H9 (cell line): ENCODE measurements around the gene HOXA7. TPM values are rescaled to one million over a fixed set of nuclear protein-coding genes. Genes with fewer than 3 reads are reported as not detected.

Experiments
- DNase-seq: peaks from one replicate; pipeline ENCODE4 v3.0.0-alpha.2; 2017
- H2AFZ ChIP-seq: one replicate; pipeline ENCODE4 v1.6.1; 2013; ENCODE audit warnings: mild to moderate bottlenecking, low read length, control low read depth, moderate library complexity
- H2AK5ac ChIP-seq: 2 replicates; pipeline ENCODE4 v1.6.1; 2013; ENCODE audit warnings: low read length, control low read depth, mixed read lengths; ENCODE audit not compliant: insufficient read length
- H2BK120ac ChIP-seq: one replicate; pipeline ENCODE4 v1.6.1; 2013; ENCODE audit warnings: low read depth, mild to moderate bottlenecking, low read length, control low read depth, inconsistent platforms; ENCODE audit not compliant: poor library complexity, severe bottlenecking
- H2BK12ac ChIP-seq: 2 replicates; pipeline ENCODE4 v1.6.1; 2013; ENCODE audit warnings: low read length, control low read depth, mixed read lengths, low read depth; ENCODE audit not compliant: insufficient read length
- H2BK15ac ChIP-seq: 2 replicates; pipeline ENCODE4 v1.6.1; 2013; ENCODE audit warnings: low read depth, low read length, control low read depth
- H2BK20ac ChIP-seq: one replicate; pipeline ENCODE4 v1.6.1; 2013; ENCODE audit warnings: low read depth, mild to moderate bottlenecking, low read length, control low read depth, inconsistent platforms; ENCODE audit not compliant: poor library complexity, severe bottlenecking
- H2BK5ac ChIP-seq: 2 replicates; pipeline ENCODE4 v1.6.1; 2013; ENCODE audit warnings: low read length, control low read depth, mixed read lengths; ENCODE audit not compliant: insufficient read length
- H3K14ac ChIP-seq: 2 replicates; pipeline ENCODE4 v1.6.1; 2013; ENCODE audit warnings: low read length, control low read depth; ENCODE audit not compliant: insufficient read depth
- H3K18ac ChIP-seq: 2 replicates; pipeline ENCODE4 v1.6.1; 2013; ENCODE audit warnings: low read depth, mild to moderate bottlenecking, mixed read lengths, low read length, control low read depth; ENCODE audit not compliant: insufficient read length
- H3K23ac ChIP-seq: 2 replicates; pipeline ENCODE4 v1.6.1; 2013; ENCODE audit warnings: low read length, control low read depth, mixed read lengths, low read depth; ENCODE audit not compliant: insufficient read length
- H3K23me2 ChIP-seq: 2 replicates; pipeline ENCODE4 v1.6.1; 2013; ENCODE audit warnings: low read depth, mild to moderate bottlenecking, mixed read lengths, low read length, control low read depth; ENCODE audit not compliant: insufficient read length, poor library complexity, severe bottlenecking
- H3K27ac ChIP-seq: 2 replicates; pipeline ENCODE4 v1.5.1; 2013; ENCODE audit warnings: low read length, control low read depth, mixed read lengths, low read depth; ENCODE audit not compliant: insufficient read length
- H3K27me3 ChIP-seq: 2 replicates; pipeline ENCODE4 v1.6.1; 2013; ENCODE audit warnings: low read length, control low read depth, inconsistent platforms; ENCODE audit not compliant: insufficient read depth
- H3K4ac ChIP-seq: 2 replicates; pipeline ENCODE4 v1.6.1; 2013; ENCODE audit warnings: low read depth, mild to moderate bottlenecking, control low read depth, inconsistent platforms, low read length, moderate library complexity
- H3K4me1 ChIP-seq: 2 replicates; pipeline ENCODE4 v1.6.1; 2013; ENCODE audit warnings: low read length, control low read depth, inconsistent platforms; ENCODE audit not compliant: insufficient read depth
- H3K4me2 ChIP-seq: 2 replicates; pipeline ENCODE4 v1.6.1; 2013; ENCODE audit warnings: low read length, control low read depth, mixed read lengths; ENCODE audit not compliant: insufficient read length, insufficient read depth
- H3K56ac ChIP-seq: 2 replicates; pipeline ENCODE4 v1.6.1; 2013; ENCODE audit warnings: low read depth, mild to moderate bottlenecking, mixed read lengths, low read length, control low read depth; ENCODE audit not compliant: insufficient read length
- H3K79me1 ChIP-seq: 2 replicates; pipeline ENCODE4 v1.6.1; 2013; ENCODE audit warnings: low read depth, mild to moderate bottlenecking, moderate library complexity, low read length, control low read depth, inconsistent platforms; ENCODE audit not compliant: insufficient read depth, poor library complexity, severe bottlenecking
- H3K79me2 ChIP-seq: 2 replicates; pipeline ENCODE4 v1.6.1; 2013; ENCODE audit warnings: low read length, control low read depth, inconsistent platforms; ENCODE audit not compliant: insufficient read depth
- H3K9ac ChIP-seq: 2 replicates; pipeline ENCODE4 v1.6.1; 2013; ENCODE audit warnings: low read length, control low read depth, mixed read lengths; ENCODE audit not compliant: insufficient read length; ENCODE audit errors: extremely low read depth
- H3K9me3 ChIP-seq: one replicate; pipeline ENCODE4 v1.6.1; 2013; ENCODE audit warnings: low read depth, low read length, inconsistent platforms; ENCODE audit not compliant: control insufficient read depth
- H3T11ph ChIP-seq: one replicate; pipeline ENCODE4 v1.6.1; 2013; ENCODE audit warnings: mild to moderate bottlenecking, low read length, control low read depth, inconsistent platforms
- H4K20me1 ChIP-seq: one replicate; pipeline ENCODE4 v1.6.1; 2013; ENCODE audit not compliant: control insufficient read depth, insufficient read length, insufficient read depth
- H4K5ac ChIP-seq: 2 replicates; pipeline ENCODE4 v1.6.1; 2013; ENCODE audit warnings: low read depth, mild to moderate bottlenecking, mixed read lengths, low read length, control low read depth; ENCODE audit not compliant: insufficient read length
- H4K8ac ChIP-seq: replicated peaks from 2 replicates; pipeline ENCODE4 v1.6.1; 2013; ENCODE audit warnings: low read length, control low read depth, mixed read lengths, low read depth; ENCODE audit not compliant: insufficient read length
- H4K91ac ChIP-seq: 2 replicates; pipeline ENCODE4 v1.6.1; 2013; ENCODE audit warnings: low read depth, mild to moderate bottlenecking, moderate library complexity, mixed read lengths, low read length, control low read depth; ENCODE audit not compliant: insufficient read length
- H3K27ac Mint-ChIP-seq, 3 experiments: 2 replicates in 2 of 3; 3 replicates in 1 of 3; pipeline ENCODE4 v1.8.0; 2020 to 2021; ENCODE audit warnings: mixed read lengths in 3 of 3, mild to moderate bottlenecking in 1 of 3, moderate library complexity in 1 of 3
- H3K27me3 Mint-ChIP-seq: 2 replicates; pipeline ENCODE4 v1.8.0; 2021; ENCODE audit warnings: low read depth, mild to moderate bottlenecking, moderate library complexity, mixed read lengths
- H3K36me3 Mint-ChIP-seq, 3 experiments: 2 replicates in 2 of 3; 3 replicates in 1 of 3; pipeline ENCODE4 v1.8.0; 2020 to 2021; ENCODE audit warnings: low read depth in 3 of 3, mixed read lengths in 3 of 3; ENCODE audit not compliant: insufficient read depth in 1 of 3
- H3K4me1 Mint-ChIP-seq, 2 experiments: 2 replicates each; pipeline ENCODE4 v1.8.0; 2020; ENCODE audit warnings: mixed read lengths in 2 of 2
- H3K4me3 Mint-ChIP-seq, 2 experiments: 2 replicates in 1 of 2; 3 replicates in 1 of 2; pipeline ENCODE4 v1.8.0; 2020 to 2021; ENCODE audit warnings: mild to moderate bottlenecking in 2 of 2, mixed read lengths in 2 of 2, moderate library complexity in 1 of 2
- H3K9me3 Mint-ChIP-seq, 2 experiments: 2 replicates in 1 of 2; 3 replicates in 1 of 2; pipeline ENCODE4 v1.8.0; 2020; ENCODE audit warnings: mild to moderate bottlenecking in 2 of 2, mixed read lengths in 2 of 2, moderate library complexity in 1 of 2
- CTCF ChIP-seq: fragments of 200-600 bp; sonication (generic); conservative IDR thresholded peaks from 3 replicates; pipeline ENCODE4 v1.8.0; 2021; ENCODE audit warnings: antibody characterized with exemption, mild to moderate bottlenecking
- WGBS: extraction: QIAGEN DNeasy Blood & Tissue Kit; methylation state at CpG from one replicate; pipeline ENCODE4 v1.1.7; 2013; ENCODE audit warnings: missing lambda C conversion rate, low lambda C conversion rate, mixed read lengths; ENCODE audit not compliant: insufficient read length; ENCODE audit errors: extremely low coverage; 5-methylcytosine and 5-hydroxymethylcytosine counted together
- total RNA-seq: library from RNA; stranded (reverse); gene quantifications from 2 replicates; pipeline ENCODE4 v1.2.1, GENCODE V29; 2021

Gene HOXA7
- total RNA-seq, 1 experiment from 2014 or later = not detected

- no CpG with 5 or more reads among the region's 18 CpGs for WGBS
- Histone ChIP-seq H4K8ac (no peak overlapping the region), H2AFZ (no peak overlapping the region), H3K4me2 (no peak overlapping the region), H3K23ac (no peak overlapping the region), H3K23me2 (no peaks in the 10 kb centered on the region), H3K79me2 (no peaks in the 10 kb centered on the region), H3K27ac (no peak overlapping the region), H3K9me3 (no peaks in the 10 kb centered on the region), H3K9ac (no peak overlapping the region), H4K20me1 (peaks cover 3% of the 10 kb centered on the region), H4K91ac (no peak overlapping the region), H3K14ac (no peak overlapping the region), H4K5ac (no peak overlapping the region), H3K27me3 (peaks cover 95% of the 10 kb centered on the region), H2BK120ac (no peak overlapping the region), H3T11ph (no peak overlapping the region), H3K56ac (no peak overlapping the region), H2BK5ac (no peak overlapping the region), H3K79me1 (no peaks in the 10 kb centered on the region), H2AK5ac (no peak overlapping the region), H2BK12ac (no peak overlapping the region), H3K4me1 (no peaks in the 10 kb centered on the region), H3K18ac (no peak overlapping the region), H2BK15ac (no peak overlapping the region), H2BK20ac (no peak overlapping the region), H3K4ac (no peak overlapping the region)
- H3K9me3 Mint-ChIP-seq = peaks cover 0 to 7% of the 10 kb centered on the region in 2 experiments; a peak in 3 of 5 replicates
- no peaks in the 10 kb centered on the region for H3K36me3 Mint-ChIP-seq
- DNase-seq = no peak
- no peak overlapping the region for H3K4me3 Mint-ChIP-seq
- no peak for TF ChIP-seq CTCF
- H3K27me3 Mint-ChIP-seq = peaks cover 97% of the 10 kb centered on the region
- H3K4me1 Mint-ChIP-seq = no peaks in the 10 kb centered on the region
- no peak overlapping the region for H3K27ac Mint-ChIP-seq
These were observed 22.9 kb downstream of the HOXA7 start for GRCh38 chr7:27133409-27134231.
